Naive thymus-derived CD8-positive, alpha-beta T cell (primary cell): ENCODE measurements around the gene SLC7A14. TPM values are rescaled to one million over a fixed set of nuclear protein-coding genes. Genes with fewer than 3 reads are reported as not detected.
A peak's percentile ranks its signal among the peaks of the same experiment; 100 is the strongest.

Experiments used
- ATAC-seq, 2 donors: fragments of 150-1000 bp; cut with Tn5 transposase in 1 of 2; sonication (Bioruptor Pico), chemical (Tn5 transposase) in 1 of 2; 1 replicate in 1 of 2; 2 replicates in 1 of 2; pipeline ENCODE4 v1.10.0; 2021; ENCODE audit warnings: mild to moderate bottlenecking in 2 of 2, moderate library complexity in 2 of 2
- POLR2A ChIA-PET: fragments of 350-600 bp; sonication (Branson Sonifier 250); formaldehyde crosslinking; loops from one replicate; lab custom pipeline; 2021; ENCODE audit warnings: antibody characterized with exemption; lab: Charles Lee
- DNase-seq, 10 donors: peaks; one replicate each; pipeline versions ENCODE4 v3.0.0 to v3.0.0-alpha.2; 2020 to 2022
- H3K27ac Mint-ChIP-seq, 10 donors: one replicate each; pipeline ENCODE4 v1.8.0; 2020 to 2022; ENCODE audit warnings: mild to moderate bottlenecking in 10 of 10, mixed read lengths in 10 of 10, moderate library complexity in 4 of 10, inconsistent platforms in 1 of 10
- H3K27me3 Mint-ChIP-seq, 5 donors: one replicate each; pipeline ENCODE4 v1.8.0; 2021 to 2022; ENCODE audit warnings: mixed read lengths in 5 of 5
- H3K36me3 Mint-ChIP-seq, 3 donors: one replicate each; pipeline ENCODE4 v1.8.0; 2020 to 2022; ENCODE audit warnings: mixed read lengths in 3 of 3, mild to moderate bottlenecking in 2 of 3, inconsistent platforms in 1 of 3
- H3K4me1 Mint-ChIP-seq, 4 donors: one replicate each; pipeline ENCODE4 v1.8.0; 2021 to 2022; ENCODE audit warnings: mixed read lengths in 4 of 4
- H3K4me3 Mint-ChIP-seq, 10 donors: one replicate each; pipeline ENCODE4 v1.8.0; 2020 to 2022; ENCODE audit warnings: mild to moderate bottlenecking in 10 of 10, mixed read lengths in 10 of 10, moderate library complexity in 6 of 10, inconsistent platforms in 1 of 10
- H3K9me3 Mint-ChIP-seq, 9 donors: one replicate each; pipeline ENCODE4 v1.8.0; 2020 to 2022; ENCODE audit warnings: mixed read lengths in 9 of 9, mild to moderate bottlenecking in 3 of 9, inconsistent platforms in 1 of 9, moderate library complexity in 1 of 9
- microRNA-seq: library from miRNA; unstranded; fragments of <30 nt; microRNA quantifications from one replicate; pipeline ENCODE4 v1.2.0, GENCODE V29; 2022; ENCODE audit warnings: borderline microRNAs expressed
- polyA plus RNA-seq, 3 donors: library from polyadenylated mRNA; unstranded; fragments of 300-500 nt; fragmentation: Illumina TruSeq; gene quantifications; one replicate each; pipeline ENCODE4 v1.2.3, GENCODE V29; 2021
- total RNA-seq, 8 experiments: library from RNA in 2 of 8; stranded (reverse) in 2 of 8; gene quantifications; one replicate each; pipeline ENCODE4 v1.2.3 and lab custom pipeline; 2021 to 2026

The SLC7A14 gene
- total and polyA plus RNA-seq, 5 experiments from 2014 or later: not detected

- ATAC-seq (no peak), DNase-seq (no peak)
- Mint-ChIP-seq H3K4me3 (peak overlapping the region in 2 of 10 donors; percentile 70 to 77), H3K36me3 (peaks cover 0 to 2% (median 2%) of the 10 kb centered on the region in 3 donors), H3K27me3 (peaks cover 25 to 54% (median 30%) of the 10 kb centered on the region in 5 donors), H3K9me3 (no peaks in the 10 kb centered on the region), H3K4me1 (peaks cover 10 to 19% (median 18%) of the 10 kb centered on the region in 4 donors), H3K27ac (no peak overlapping the region)
- POLR2A ChIA-PET: no interaction called here
Measured at GRCh38 chr3:170421111-170421641, 164.7 kb downstream of the SLC7A14 start.

- peak overlapping the region in 9 of 10 donors; percentile 26 to 83 (median 70) for H3K4me3 Mint-ChIP-seq
- POLR2A ChIA-PET: no interaction called here
- H3K27me3 Mint-ChIP-seq: peaks cover 27 to 54% (median 33%) of the 10 kb centered on the region in 5 donors
Measured at GRCh38 chr3:170420307-170420821, 165.5 kb downstream of the SLC7A14 start.

GRCh38 chr3:170419557-170420087 is 166.3 kb downstream of the SLC7A14 start:
- Mint-ChIP-seq H3K4me1 (peaks cover 9 to 19% (median 18%) of the 10 kb centered on the region in 4 donors), H3K9me3 (no peaks in the 10 kb centered on the region), H3K27me3 (peaks cover 27 to 54% (median 33%) of the 10 kb centered on the region in 5 donors), H3K36me3 (peaks cover 0 to 2% (median 2%) of the 10 kb centered on the region in 3 donors), H3K27ac (no peak overlapping the region), H3K4me3 (peak overlapping the region in 5 of 10 donors; percentile 58 to 83 (median 69))
- peak; percentile 25 to 47 for ATAC-seq
- POLR2A ChIA-PET: no interaction called here
- DNase-seq: peak in 1 of 10 donors; percentile 2

More at GRCh38 chr3:170420307-170420821, 165.5 kb downstream of the SLC7A14 start:
- DNase-seq: no peak
- Mint-ChIP-seq H3K9me3 (no peaks in the 10 kb centered on the region), H3K36me3 (peaks cover 0 to 2% (median 2%) of the 10 kb centered on the region in 3 donors), H3K4me1 (peaks cover 9 to 19% (median 18%) of the 10 kb centered on the region in 4 donors), H3K27ac (no peak overlapping the region)
- ATAC-seq: no peak

- POLR2A ChIA-PET: no interaction called here
- peak within 1 kb of the TSS; percentile 66 to 91 (median 85) for H3K4me3 Mint-ChIP-seq
- H3K9me3 Mint-ChIP-seq: no peaks in the 10 kb centered on the region
- peak within 1 kb of the TSS in 2 of 10 donors; percentile 10 to 40 for H3K27ac Mint-ChIP-seq
- peak in 1 of 2 donors; percentile 36 for ATAC-seq
- H3K36me3 Mint-ChIP-seq: peaks cover 0 to 2% (median 2%) of the 10 kb centered on the region in 3 donors
- H3K4me1 Mint-ChIP-seq: peaks cover 9 to 19% (median 18%) of the 10 kb centered on the region in 4 donors
- H3K27me3 Mint-ChIP-seq: peaks cover 26 to 54% (median 34%) of the 10 kb centered on the region in 5 donors
- DNase-seq: no peak
Measured at GRCh38 chr3:170418422-170419398, 167.2 kb downstream of the SLC7A14 start, which contains the start of gene CLDN11. CLDN11 (plus strand) TSS chr3:170418868; CDS start chr3:170419067, 199 bp downstream.

- no peaks in the 10 kb centered on the region for H3K9me3 Mint-ChIP-seq
- H3K27me3 Mint-ChIP-seq: peaks cover 26 to 52% (median 34%) of the 10 kb centered on the region in 5 donors
- DNase-seq: no peak
- no peak for ATAC-seq
- no peak overlapping the region for H3K27ac Mint-ChIP-seq
- peak overlapping the region in 3 of 10 donors; percentile 7 to 80 (median 31) for H3K4me3 Mint-ChIP-seq
- peaks cover 9 to 19% (median 18%) of the 10 kb centered on the region in 4 donors for H3K4me1 Mint-ChIP-seq
- H3K36me3 Mint-ChIP-seq: peaks cover 0 to 2% (median 2%) of the 10 kb centered on the region in 3 donors
- POLR2A ChIA-PET: no interaction called here
Measured at GRCh38 chr3:170417090-170417489, 168.8 kb downstream of the SLC7A14 start.

GRCh38 chr3:170414202-170414663 is 171.6 kb downstream of the SLC7A14 start:
- DNase-seq: peak in 6 of 10 donors; percentile 23 to 55 (median 37)
- Mint-ChIP-seq H3K27me3 (peaks cover 16 to 23% (median 21%) of the 10 kb centered on the region in 5 donors), H3K9me3 (no peaks in the 10 kb centered on the region), H3K36me3 (peaks cover 0 to 2% (median 2%) of the 10 kb centered on the region in 3 donors), H3K4me1 (peaks cover 6 to 9% (median 7%) of the 10 kb centered on the region in 4 donors), H3K27ac (peak overlapping the region in 1 of 10 donors; percentile 7), H3K4me3 (no peak overlapping the region)
- POLR2A ChIA-PET: no interaction called here
- peak; percentile 53 to 72 for ATAC-seq

- DNase-seq (no peak), ATAC-seq (no peak)
- POLR2A ChIA-PET: no interaction called here
- Mint-ChIP-seq H3K9me3 (no peaks in the 10 kb centered on the region), H3K27me3 (peaks cover 14 to 19% (median 15%) of the 10 kb centered on the region in 5 donors), H3K4me3 (no peak overlapping the region), H3K36me3 (peaks cover 0 to 1% (median 1%) of the 10 kb centered on the region in 3 donors), H3K4me1 (peaks cover 2 to 4% (median 3%) of the 10 kb centered on the region in 4 donors), H3K27ac (no peak overlapping the region)
Measured at GRCh38 chr3:170413291-170413690, 172.6 kb downstream of the SLC7A14 start.

- H3K9me3 Mint-ChIP-seq: no peaks in the 10 kb centered on the region
- H3K4me3 Mint-ChIP-seq: no peak overlapping the region
- no peak overlapping the region for H3K27ac Mint-ChIP-seq
- no peaks in the 10 kb centered on the region for H3K36me3 Mint-ChIP-seq
- DNase-seq (no peak), ATAC-seq (no peak)
- peaks cover 0 to 4% (median 1%) of the 10 kb centered on the region in 5 donors for H3K27me3 Mint-ChIP-seq
- POLR2A ChIA-PET: no interaction called here
- H3K4me1 Mint-ChIP-seq: no peaks in the 10 kb centered on the region
Measured at GRCh38 chr3:170410428-170411029, 175.3 kb downstream of the SLC7A14 start.

Small RNA genes within 50 kb of the gene (microRNA-seq; reads per million reads assigned to microRNA genes)
- gene MIR6828: not detected

Other genes with a start within 250 kb of the SLC7A14 start
- 10 to 100 TPM; 55.7 to 67.2 TPM for gene SKIL, start 228.4 kb downstream of the SLC7A14 start, total RNA-seq
- gene SKIL, start 228.4 kb downstream of the SLC7A14 start, polyA plus RNA-seq: 1 to 10 TPM; 2.5 to 6.6 (median 2.9) TPM
- gene CLDN11, start 167.2 kb downstream of the SLC7A14 start, total RNA-seq: under 1 TPM in 1 of 2 experiments, not detected in 1; 0.19 TPM
- not detected for gene CLDN11, start 167.2 kb downstream of the SLC7A14 start, polyA plus RNA-seq